Prostate gland (tissue), 2 donors: Measurements from ENCODE around the gene OR2AP1.

ENCODE experiments used
- CTCF ChIP-seq, 4 experiments: fragments of 200-600 bp in 2 of 4; fragments of 450-650 bp in 2 of 4; sonication (generic) in 2 of 4; IDR thresholded peaks; 1 replicate in 3 of 4; 2 replicates in 1 of 4; pipeline ENCODE4 v1.5.1; 2016 to 2019; ENCODE audit warnings: antibody characterized with exemption in 4 of 4, mild to moderate bottlenecking in 2 of 4, moderate library complexity in 2 of 4
- POLR2A ChIP-seq: fragments of 450-650 bp; IDR thresholded peaks from one replicate; pipeline ENCODE4 v1.6.1; 2016; ENCODE audit warnings: antibody characterized with exemption, mild to moderate bottlenecking
- POLR2AphosphoS5 ChIP-seq: sonication (generic); formaldehyde crosslinking; IDR thresholded peaks from one replicate; pipeline ENCODE4 v1.6.1; 2017; ENCODE audit warnings: antibody characterized with exemption

GRCh38 chr12:55610598-55610997 is 38.3 kb downstream of the OR2AP1 start:
- TF ChIP-seq CTCF (IDR thresholded peaks at IDR 0.05), result no peak
- no peak for TF ChIP-seq POLR2A
- TF ChIP-seq POLR2AphosphoS5, result no peak
